NK-92 (cell line): ENCODE data around the gene FAM50A.

ENCODE experiments used
- DNase-seq: peaks from one replicate; lab custom pipeline; 2025; ENCODE audit not compliant: unreplicated experiment; lab: John Stamatoyannopoulos, UW

The FAM50A gene

DNA sequence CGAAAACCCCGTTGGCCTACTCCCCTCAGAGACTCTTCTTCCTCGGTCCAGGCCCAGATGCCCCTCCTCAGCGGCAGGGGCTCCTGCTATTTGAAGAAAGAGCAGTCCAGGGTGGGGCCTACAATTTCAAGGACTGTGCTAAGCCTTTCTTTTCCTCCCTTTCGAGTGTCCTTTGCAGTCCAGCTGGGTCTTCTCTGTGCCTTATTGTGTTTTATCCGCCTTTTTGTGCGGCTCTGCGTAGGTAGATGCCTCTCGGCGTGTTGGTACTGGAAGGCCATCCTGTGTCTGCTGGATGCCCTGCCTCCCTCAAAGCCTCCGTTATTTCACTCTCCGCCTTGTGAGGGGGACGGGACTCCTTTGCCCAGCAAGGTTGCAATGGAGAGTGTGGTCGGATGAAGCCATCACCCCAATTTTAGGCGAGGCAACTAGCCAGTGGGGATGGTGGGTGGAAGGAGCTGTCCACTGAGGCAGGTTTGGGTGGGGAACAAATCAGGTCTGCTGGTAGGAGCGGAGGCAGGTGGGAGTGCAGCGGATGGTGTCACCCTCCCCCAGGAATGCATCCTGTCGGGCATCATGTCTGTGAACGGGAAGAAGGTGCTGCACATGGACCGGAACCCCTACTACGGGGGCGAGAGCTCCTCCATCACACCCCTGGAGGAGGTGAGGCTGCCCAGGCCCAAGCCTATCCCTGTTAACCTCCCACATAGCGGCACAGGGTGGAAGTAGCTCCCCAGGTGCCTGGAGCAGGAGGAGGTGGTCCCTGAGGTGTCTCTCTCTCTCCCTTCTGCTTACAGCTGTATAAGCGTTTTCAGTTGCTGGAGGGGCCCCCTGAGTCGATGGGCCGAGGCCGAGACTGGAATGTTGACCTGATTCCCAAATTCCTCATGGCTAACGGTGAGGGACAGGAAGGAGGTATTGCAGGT, 5.7 kb upstream of the FAM50A start:
- no peak for DNase-seq

DNA sequence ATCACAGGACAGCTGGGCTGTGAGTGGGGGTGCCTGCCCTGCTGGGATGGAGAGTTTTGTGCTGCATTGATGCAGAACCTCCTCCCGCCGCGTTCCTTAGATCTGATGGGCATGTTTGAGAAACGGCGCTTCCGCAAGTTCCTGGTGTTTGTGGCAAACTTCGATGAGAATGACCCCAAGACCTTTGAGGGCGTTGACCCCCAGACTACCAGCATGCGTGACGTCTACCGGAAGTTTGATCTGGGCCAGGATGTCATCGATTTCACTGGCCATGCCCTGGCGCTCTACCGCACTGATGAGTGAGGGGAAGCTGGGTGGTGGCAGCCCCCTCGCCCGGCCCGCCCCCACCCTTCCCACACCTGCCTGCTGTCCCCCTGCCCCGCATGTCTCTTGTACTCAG, 4.1 kb upstream of the FAM50A start:
- no peak for DNase-seq

DNA sequence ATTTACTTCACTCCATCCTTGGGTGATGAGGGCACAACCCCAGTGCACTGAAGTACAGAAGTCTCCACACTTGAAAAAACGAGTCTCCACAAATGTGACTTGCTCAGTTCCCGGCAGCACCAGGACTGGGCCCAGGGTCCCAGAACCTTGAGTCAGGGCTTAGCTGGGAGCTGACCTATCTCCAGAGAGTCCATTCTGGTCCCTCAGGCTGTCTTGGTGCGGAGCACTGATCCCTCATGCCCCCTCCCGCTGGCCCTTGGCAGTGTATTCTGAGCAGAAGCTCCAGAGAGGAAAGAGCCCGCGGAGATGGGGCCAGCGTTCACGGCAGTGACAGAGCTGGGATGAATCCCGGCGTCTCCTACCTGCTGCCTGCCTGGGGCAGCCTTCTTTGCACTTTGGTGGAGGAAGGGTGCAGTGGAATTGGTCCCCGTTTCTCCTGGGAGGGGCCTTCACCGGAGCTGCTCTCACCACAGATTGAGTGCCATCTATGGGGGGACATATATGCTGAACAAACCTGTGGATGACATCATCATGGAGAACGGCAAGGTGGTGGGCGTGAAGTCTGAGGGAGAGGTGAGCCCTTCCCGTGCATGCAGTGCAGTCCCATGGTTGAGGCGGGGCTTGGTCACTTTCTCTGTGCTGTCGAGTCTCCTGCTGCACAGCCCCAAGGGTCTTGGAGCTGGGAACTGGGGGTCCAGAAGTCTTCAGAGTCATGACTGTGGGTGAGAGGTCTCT, 3.2 kb upstream of the FAM50A start:
- no peak for DNase-seq

DNA sequence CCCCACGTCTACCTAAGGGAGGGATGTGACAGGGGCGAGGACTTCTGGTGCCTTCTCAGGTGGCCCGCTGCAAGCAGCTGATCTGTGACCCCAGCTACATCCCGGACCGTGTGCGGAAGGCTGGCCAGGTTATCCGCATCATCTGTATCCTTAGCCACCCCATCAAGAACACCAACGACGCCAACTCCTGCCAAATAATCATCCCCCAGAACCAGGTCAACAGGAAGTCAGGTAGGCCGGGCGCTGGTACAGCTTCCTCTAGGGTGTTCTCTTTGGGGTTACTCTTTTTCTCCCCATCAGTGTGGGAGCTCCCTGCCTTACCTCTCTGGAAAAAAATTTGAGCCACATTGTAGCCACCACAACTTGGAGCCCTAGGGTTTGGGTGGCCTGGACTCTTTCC, 2.4 kb upstream of the FAM50A start:
- DNase-seq: no peak

DNA sequence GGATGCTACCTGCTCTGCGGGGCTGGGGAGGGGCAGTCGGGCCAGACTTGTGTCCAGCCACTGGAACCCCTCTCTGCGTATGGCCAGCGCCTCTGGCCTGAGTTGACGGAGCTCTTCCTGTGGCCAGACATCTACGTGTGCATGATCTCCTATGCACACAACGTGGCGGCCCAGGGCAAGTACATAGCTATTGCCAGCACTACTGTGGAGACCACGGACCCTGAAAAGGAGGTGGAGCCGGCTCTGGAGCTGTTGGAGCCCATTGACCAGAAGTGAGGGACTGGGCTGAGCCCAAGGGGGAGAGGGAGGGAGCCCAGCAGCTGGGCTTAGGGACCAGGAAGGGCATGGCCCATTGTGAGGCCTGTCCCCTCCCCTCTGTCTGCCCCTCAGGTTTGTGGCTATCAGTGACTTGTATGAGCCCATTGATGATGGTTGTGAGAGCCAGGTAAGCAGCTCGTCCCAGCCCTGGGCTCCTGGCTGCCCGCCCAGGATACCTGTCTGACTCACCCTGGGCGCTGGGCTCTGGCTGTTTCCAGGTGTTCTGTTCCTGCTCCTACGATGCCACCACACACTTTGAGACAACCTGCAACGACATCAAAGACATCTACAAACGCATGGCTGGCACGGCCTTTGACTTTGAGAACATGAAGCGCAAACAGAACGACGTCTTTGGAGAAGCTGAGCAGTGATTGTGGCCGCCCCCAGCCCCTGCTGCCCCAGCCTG, 1.8 kb upstream of the FAM50A start:
- no peak for DNase-seq

DNA sequence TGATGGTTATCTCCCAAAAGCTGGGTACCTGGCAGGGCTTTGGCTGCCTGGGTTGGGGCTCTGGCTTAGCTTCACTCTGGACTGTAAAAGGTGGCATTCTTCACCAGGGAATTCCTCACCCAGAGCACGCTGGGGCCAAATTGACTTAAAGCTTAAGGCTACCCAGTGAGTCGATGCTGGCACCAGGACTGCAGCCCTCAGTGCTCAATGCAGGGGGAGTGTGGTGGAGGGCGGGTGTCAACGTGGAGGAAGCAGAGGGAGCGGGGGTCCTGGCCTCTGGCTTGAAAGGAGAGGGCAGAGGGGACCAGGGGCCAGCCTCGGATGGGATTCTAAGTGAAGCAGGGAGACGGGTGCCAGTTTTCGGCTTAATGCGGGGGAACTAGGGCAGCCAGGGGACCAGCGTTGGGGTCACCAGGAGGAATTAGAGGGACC, 446 bp upstream of the FAM50A start:
- no peak for DNase-seq

DNA sequence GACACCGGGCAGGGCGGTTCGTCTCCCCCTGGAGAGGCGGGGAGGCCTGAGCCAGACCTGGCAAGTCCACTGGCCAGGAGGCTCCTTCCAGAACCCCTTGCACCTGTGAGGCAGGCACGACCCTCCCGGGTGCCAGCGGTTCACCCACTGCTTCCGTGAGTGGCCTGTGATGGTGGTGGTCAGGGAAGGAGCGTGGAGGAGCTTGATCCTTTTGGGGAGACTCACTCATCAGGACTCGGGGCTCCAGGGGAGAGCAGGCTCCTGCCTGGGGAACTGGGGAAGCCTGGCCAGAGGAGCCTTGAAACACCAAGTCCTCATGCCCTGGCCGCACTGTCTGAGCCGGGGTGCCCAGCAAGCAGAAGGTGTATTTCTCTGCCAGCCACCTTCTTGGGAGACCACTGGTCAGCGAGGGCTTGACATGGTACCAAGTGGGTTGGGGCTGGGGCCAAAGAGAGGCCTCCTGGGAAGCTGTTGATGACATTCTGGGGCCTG, 860 bp downstream of the FAM50A start:
- DNase-seq: no peak

DNA sequence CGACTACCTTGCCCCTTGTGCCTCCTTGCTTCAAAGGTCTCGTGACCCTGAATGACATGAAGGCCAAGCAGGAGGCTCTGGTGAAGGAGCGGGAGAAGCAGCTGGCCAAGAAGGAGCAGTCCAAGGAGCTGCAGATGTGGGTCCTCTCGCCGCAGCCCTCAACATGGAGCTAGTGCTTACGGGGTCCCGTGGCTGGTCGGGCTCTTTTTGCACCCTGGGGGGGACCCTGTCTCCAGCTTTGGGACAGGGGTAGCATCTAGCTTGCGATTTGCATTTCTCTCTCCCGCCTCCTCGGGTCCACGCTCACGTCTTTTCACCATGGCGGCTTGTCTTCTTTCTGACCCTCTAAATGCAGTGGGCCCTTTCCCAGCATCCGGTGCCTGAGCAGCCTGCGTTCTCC, 1.8 kb downstream of the FAM50A start:
- no peak for DNase-seq

DNA sequence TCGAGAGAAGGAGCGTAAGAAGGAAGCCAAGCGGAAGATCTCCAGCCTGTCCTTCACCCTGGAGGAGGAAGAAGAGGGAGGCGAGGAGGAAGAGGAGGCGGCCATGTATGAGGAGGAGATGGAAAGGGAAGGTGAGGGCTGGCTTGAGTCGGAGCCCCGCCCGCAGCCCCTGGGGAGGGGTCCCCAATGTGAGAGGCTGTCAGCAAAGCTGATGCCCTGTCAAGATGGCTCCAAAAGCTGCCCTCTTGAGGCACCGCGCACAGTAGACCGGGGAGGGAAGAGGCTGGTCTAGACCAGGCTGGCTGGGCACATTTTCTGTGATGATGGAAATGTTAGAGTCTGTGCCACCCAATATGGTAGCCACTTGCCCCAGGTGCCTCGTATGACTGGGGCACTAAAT, 2.5 kb downstream of the FAM50A start:
- no peak for DNase-seq

DNA sequence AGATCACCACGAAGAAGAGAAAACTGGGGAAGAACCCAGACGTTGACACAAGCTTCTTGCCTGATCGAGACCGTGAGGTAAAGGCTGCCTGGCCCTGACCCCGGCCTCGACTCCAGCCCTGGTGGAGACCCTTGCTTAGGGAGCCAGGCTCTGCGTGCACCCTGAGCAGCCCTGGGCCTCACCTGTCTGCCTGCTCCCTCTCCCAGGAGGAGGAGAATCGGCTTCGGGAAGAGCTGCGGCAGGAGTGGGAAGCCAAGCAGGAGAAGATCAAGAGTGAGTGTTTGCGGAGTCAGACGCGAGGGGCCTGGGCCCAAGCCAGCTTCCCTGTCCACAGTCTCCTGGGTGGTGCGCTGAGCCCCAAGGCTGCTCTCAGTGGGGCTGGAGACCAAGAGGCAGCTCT, 4.5 kb downstream of the FAM50A start:
- DNase-seq: no peak

DNA sequence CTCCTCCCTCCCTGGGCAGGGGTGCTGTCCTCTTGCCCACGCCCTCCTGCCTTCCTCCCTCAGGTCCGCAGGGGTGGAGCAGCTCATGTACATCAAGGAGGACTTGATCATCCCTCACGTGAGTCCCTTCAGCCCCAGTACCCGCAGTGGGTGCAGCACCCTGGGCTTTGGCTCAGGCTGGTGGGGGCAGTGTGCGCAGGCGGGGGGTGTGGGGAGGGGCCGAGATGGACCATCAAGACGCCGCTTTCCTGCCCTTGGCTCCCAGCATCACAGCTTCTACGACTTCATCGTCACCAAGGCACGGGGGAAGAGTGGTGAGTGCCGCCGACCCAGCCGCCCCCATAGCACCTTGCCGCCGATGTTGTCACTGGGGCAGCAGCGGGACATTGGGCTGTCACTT, 5.7 kb downstream of the FAM50A start:
- DNase-seq: no peak

DNA sequence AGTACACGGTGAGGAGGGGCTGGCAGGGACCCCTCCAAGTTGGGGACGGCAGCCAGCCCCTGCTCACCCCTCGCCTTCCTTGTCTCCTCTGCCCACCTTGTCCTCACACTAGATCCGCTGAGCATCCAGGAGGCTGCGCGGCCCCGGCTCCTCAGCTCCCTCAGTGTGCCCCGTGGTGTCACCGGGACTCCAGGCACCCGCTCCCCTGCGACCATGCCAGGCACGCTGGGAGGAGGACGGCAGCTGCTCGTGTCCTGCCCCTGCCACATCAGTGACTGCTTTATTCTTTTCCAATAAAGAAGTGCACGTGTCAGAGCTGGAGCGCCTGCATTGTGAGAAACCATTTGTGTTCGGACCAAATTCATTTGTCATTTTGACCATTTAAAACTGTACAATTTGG, 6.4 kb downstream of the FAM50A start:
- DNase-seq: no peak

DNA sequence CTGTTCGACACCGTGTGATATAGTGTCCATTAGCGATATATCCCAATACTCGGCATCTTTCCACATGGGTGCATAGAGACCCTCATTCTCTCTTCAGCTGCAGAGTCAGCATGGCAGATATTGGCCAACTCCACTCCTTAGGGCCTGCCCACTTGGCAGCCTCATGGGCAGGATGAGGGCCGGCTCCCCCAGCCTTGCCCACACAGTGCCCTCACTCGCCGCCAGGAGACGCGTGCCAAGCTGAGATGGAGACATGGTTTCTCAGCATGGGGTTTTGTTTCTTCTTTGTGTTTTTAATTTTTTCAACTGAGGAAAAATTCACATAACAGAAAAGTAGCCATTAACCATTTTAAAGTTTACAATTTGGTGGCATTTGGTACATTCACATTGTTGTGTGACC, 8.9 kb downstream of the FAM50A start:
- no peak for DNase-seq

DNA sequence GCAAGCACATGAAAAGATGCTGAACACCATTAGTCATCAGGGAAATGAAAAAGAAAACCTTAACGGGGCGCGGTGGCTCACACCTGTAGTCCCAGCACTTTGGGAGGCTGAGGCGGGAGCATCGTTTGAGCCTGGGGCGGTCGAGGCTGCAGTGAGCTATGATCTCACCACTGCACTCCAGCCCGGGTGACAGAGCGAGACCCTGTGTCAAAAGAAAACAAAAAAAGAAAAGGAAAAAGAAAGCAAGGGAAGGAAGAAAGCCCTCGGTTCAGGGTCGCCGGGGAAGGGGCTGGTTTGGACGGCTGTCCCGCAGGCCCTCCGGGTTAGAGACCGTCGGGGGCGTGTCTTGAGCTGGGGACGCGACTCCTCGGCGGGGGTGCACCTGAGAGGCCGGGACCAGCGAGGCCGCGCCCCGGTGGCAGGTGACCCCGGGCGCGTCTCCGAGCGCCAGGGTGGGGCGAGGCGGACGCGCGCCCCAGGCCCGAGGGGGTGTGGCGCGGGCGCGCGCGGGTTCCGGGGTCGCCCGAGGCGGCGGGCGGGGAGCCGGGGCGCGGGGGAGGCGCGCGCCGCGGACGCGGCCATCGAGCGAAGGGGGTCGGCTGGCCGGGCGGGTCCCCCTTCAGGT, 13.7 kb downstream of the FAM50A start:
- no peak for DNase-seq

DNA sequence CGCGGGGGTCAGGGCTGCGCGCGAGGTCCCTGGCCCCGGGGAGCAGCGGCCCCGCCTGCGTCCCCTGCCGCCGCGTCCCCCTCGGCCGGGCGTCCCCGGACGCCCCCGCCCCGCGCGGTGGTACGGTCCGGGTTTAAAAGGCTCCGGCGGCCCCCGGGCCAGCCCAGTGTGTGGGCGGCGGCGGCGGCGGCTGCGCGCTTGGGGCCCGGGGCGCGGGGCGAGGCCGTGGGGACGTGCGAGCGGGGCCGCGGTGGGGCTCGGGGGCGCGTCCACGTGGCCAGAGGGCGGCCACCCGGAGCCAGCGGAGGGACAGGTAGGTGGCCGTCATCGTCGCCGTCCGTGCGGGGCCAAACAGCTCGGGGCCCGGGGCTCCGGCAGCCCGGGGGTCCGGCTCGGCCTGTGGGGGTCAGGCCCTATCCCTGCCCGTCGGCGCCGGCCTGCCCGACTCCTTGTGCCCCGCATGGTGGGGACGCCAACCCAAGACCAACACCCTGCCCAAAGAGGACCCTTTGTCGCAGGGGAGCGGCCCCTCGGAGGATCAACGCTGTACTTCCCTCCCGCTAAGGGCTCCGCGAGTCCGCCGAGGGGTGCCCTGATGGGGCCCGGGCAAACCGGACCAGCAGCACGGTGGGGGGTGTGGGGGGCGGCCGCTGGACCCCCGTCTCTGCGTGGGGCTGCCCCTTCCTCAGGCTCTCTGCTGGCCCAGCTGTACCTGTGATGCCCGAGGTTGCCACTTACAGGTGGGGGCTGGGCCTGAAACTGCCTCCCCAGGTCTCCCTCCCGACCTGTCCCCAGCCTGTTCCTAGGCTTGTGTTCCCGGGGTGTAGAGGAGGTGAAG, 14.4 kb downstream of the FAM50A start, which contains the start of gene PLXNA3:
PLXNA3 (plus strand) TSS at position 166 of the 838 bp plus-strand sequence. CDS start 1,903 bp downstream, outside the sequence.
- DNase-seq: no peak

DNA sequence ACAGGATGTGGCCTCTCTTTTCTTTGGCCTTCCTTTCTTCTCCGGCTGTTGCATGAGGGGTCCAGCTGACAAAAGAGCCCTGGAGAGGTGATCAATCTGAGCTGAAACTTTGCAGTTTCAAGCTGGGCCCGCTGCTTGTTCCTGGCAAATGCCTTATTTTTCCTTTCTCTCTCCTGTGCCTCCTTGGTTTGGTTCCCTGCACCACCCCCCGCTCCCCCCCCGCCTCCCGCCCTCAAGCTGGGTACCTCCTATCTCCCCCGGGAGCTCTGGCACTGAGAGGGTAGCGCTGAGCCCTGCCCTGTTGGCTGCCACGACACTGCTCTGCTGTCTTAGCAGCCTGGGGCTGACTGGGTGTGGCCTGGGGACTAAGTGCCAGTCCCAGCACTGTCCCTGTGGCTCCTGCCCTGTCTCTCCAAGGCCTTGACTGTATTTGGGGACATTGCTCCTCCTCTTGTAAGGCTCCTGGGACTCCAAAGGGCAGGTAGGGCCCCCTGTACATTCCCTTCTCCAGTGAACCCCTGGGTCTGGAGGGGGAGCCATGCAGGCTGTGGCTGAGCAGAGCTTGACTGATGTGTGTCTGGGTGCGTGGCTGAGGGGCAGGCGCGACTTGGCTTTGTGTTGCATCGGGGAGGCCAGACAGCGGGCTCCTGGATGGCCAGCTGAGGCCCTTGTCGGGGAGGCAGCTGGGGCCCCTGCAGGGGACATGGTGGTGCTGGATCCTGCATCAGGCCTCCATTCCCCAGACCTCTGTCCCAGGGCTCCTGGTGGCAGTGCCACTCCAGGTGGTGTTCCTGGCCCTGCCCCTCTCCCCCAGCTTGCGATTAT, 15.2 kb downstream of the FAM50A start:
- DNase-seq: no peak

DNA sequence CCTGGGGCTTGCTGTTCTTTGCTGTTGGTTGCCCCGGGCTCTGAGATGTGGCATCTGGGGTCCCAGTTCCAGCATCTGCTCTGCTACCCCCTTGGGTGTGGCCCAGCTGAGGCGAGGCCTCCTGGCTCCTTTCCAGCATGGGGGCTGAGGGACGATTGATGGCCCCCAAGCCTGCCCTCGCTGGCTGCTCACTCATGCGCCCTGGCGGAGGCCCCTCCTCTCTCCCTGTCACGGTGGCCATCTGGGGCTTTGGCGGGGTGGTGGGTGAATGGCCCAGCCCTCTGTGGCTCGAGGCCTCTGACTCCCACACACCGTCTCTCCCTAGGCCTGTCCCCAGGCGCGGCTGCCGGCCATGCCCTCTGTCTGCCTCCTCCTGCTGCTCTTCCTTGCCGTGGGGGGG, 15.9 kb downstream of the FAM50A start:
- DNase-seq: no peak

DNA sequence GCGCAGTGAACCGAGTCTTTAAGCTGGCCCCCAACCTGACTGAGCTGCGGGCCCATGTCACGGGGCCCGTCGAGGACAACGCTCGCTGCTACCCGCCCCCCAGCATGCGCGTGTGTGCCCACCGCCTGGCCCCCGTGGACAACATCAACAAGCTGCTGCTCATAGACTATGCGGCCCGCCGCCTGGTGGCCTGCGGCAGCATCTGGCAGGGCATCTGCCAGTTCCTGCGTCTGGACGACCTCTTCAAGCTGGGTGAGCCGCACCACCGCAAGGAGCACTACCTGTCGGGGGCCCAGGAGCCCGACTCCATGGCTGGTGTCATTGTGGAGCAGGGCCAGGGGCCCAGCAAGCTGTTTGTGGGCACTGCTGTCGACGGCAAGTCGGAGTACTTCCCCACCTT, 16.4 kb downstream of the FAM50A start:
- no peak for DNase-seq

DNA sequence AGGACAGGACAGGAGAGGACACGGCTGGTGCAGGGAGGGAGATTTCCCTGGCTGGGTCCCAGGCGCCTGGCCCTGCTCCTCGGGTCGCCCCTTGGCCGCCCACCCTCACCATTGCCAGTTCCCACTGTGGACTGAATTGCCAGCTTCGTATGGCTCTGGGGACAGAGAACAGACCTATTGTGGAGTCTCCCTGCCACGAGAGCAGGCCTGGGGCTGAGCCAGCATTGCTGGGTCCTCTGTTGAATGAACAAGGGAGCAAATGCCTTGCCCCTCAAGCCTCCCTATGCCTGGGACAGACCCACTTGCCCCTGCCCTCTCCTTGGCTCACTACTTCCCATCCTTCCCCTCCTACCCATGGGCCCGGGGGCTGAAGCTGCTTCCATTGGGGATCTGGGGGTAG, 18.5 kb downstream of the FAM50A start:
- no peak for DNase-seq
